ENCODE results near the gene PPM1J. TPM values are rescaled to one million over a fixed set of nuclear protein-coding genes. Genes with fewer than 3 reads are reported as not detected.

PPM1J gene, protein sequence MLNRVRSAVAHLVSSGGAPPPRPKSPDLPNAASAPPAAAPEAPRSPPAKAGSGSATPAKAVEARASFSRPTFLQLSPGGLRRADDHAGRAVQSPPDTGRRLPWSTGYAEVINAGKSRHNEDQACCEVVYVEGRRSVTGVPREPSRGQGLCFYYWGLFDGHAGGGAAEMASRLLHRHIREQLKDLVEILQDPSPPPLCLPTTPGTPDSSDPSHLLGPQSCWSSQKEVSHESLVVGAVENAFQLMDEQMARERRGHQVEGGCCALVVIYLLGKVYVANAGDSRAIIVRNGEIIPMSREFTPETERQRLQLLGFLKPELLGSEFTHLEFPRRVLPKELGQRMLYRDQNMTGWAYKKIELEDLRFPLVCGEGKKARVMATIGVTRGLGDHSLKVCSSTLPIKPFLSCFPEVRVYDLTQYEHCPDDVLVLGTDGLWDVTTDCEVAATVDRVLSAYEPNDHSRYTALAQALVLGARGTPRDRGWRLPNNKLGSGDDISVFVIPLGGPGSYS
- 0.61 and 1.3 TPM in 2 replicates for total RNA-seq

DNA sequence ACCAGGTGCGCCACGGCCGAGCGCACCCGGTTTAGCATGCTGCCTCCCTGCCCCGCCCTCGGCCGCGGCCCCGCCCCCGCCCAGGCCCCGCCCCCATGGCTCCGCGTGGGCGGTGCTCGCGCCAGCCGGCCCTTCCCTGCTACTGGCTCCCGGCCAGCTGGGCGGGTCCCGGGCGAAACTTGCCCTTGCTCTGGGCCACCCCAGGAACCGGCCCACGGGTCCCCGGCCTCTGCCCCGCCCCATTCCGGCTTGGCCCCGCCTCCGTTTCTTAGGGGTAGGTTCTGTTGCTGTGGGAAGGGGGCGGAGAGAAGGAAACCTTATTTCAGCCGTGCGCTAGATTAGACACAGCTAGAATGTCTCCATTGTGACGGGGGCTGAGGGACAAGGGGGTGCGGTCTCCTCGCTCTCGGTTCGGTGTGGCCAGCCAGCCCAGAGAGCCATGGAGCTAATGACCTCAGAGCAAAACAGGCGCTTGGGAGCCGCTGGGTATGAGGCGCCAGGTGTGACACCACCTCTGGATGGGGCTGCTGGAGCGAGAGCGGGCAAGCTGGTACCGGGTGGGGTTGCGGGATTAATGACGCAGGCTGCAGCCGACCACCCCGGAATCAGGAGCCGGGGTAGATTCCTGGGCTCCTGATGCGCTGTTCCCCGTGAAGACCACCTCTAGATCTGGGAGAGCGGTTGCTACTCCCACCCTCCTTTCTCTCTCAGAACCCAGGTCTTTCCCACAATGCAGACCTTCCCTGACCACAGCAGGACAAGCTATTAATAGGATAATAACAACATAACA lies at the start of gene PPM1J:
Gene PPM1J (minus strand): TSS at position 69 of the 790 bp plus-strand sequence. CDS start 31 bp downstream, at position 38.

DNA sequence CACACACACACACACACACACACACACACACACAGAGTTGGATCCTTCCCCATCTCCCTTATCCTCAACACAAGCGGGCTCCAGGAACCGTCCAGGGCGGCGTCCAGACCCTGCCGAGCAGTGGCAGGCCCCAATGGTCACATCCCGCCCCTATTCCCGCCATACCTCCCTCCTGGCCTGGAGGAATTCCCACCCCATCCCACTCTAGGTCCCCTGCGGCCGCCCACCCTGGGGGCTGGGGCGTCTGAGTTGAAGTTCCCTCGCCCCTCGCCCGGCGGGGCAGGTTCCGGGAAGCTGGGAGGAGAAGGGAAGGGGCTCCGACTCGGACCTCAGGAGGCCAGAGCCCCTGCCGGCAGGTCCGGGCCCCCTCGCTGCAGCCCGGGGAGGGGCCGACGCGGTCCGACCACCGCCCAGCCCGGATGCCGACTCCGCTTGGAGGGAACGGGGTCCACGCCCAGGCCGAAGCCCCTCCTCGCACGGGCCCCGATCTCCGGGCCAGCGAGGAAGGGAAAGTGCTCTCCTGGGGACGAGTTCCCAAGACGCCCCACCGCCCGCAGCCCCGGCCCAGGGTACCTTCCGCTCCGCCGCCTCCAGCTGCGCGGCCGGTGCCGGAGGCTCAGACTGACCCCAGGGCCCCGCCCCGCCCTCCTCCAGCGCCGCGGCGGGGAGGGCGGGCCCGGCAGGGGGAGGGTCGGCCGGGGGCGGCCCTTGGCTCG lies 8.5 kb downstream of the PPM1J start, which contains the start of gene RHOC:
Gene RHOC (minus strand): TSS at position 623 of the 716 bp plus-strand sequence. CDS start 3,328 bp downstream, outside the sequence.

DNA sequence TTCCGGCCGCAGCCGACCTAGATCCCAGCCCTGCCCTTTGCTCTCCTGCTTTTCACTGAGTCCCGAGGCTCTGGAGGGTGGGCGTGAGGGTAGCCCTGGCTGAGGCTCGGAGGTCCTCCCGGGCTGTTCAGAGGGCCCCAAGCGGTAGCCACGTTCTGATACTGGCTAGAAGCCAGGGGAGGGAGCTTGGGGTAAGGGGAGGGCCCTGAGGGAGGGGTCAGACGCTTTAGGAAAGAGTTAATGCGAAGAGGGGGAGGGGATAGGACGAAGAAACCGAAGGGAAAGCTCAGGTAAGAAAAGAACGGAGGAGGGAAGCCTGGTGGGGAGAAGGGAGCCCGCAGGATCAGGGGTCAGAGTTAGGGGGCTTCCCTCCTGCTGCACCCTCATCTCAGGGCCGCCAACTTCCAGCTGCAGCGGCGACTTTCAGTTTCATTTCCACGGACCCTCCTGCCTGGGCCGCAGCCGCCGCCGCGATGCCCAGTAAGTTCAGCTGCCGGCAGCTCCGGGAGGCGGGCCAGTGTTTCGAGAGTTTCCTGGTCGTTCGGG lies 40.6 kb downstream of the PPM1J start, which contains the start of gene MOV10:
Gene MOV10 (plus strand): TSS at position 220 of the 546 bp plus-strand sequence. CDS start 254 bp downstream, at position 474.

Other genes with a start within 250 kb of the PPM1J start
- gene WNT2B, start 206.4 kb downstream of the PPM1J start, total RNA-seq, result 1.3 and 1.4 TPM in 2 replicates
- gene ST7L, start 96.2 kb downstream of the PPM1J start, total RNA-seq, result 14.0 and 16.9 TPM in 2 replicates
- gene CAPZA1, start 95.5 kb downstream of the PPM1J start, total RNA-seq, result 277 and 321 TPM in 2 replicates
- 26.3 and 42.6 TPM in 2 replicates for gene MOV10, start 40.7 kb downstream of the PPM1J start, total RNA-seq
- gene RHOC, start 8.2 kb downstream of the PPM1J start, total RNA-seq, result 741 and 1,062 TPM in 2 replicates
- 155 and 255 TPM in 2 replicates for gene SLC16A1, start 240.9 kb upstream of the PPM1J start, total RNA-seq